Uterus (tissue), 4 donors: ENCODE data around the gene VSTM4. TPM values are rescaled to one million over a fixed set of nuclear protein-coding genes. Genes with fewer than 3 reads are reported as not detected.

ENCODE experiments used
- DNase-seq, 2 donors: peaks; one replicate each; pipeline ENCODE4 v3.0.0-alpha.2; 2019 to 2020
- H3K27ac ChIP-seq, 2 donors: fragments of 200-600 bp; sonication (generic); 1 replicate in 1 of 2; 2 replicates in 1 of 2; pipeline ENCODE4 v1.5.1; 2016 to 2018
- H3K27me3 ChIP-seq, 2 donors: fragments of 200-600 bp; sonication (generic); one replicate each; pipeline ENCODE4 v1.5.1; 2018 to 2019; ENCODE audit warnings: control low read depth in 1 of 2
- H3K36me3 ChIP-seq, 2 donors: fragments of 200-600 bp; sonication (generic); one replicate each; pipeline ENCODE4 v1.5.1; 2019; ENCODE audit warnings: control low read depth in 1 of 2
- H3K4me1 ChIP-seq, 2 donors: fragments of 200-600 bp; sonication (generic); one replicate each; pipeline ENCODE4 v1.5.1; 2018 to 2019; ENCODE audit warnings: control low read depth in 1 of 2
- H3K4me3 ChIP-seq, 2 donors: fragments of 200-600 bp; sonication (generic); 1 replicate in 1 of 2; 2 replicates in 1 of 2; pipeline ENCODE4 v1.5.1; 2018 to 2019; ENCODE audit warnings: mild to moderate bottlenecking in 1 of 2
- H3K9me3 ChIP-seq, 2 donors: fragments of 200-600 bp; sonication (generic); one replicate each; pipeline ENCODE4 v1.5.1; 2019; ENCODE audit warnings: control low read depth in 1 of 2
- POLR2A ChIP-seq, 2 donors: fragments of 450-650 bp; IDR thresholded peaks; one replicate each; pipeline ENCODE4 v1.6.1; 2016; ENCODE audit warnings: antibody characterized with exemption in 2 of 2, mild to moderate bottlenecking in 1 of 2, moderate library complexity in 1 of 2
- intact Hi-C: fragments of 100-400 bp; cut with DNase I; formaldehyde crosslinking; loops from one replicate; pipeline ENCODE4 v1.15.1; 2023; ENCODE audit warnings: low total_unique reads
- total RNA-seq, 4 donors: library from RNA; depleted of rRNA in 3 of 4; stranded (reverse); fragments of >200 nt in 3 of 4; gene quantifications; one replicate each; pipeline versions ENCODE4 v1.1.0 to v1.2.4, GENCODE V29; 2014 to 2023
- TF ChIP-seq, protein P1 (sequence below), 4 experiments: fragments of 200-600 bp in 2 of 4; fragments of 450-650 bp in 2 of 4; sonication (generic) in 2 of 4; IDR thresholded peaks; one replicate each; pipeline ENCODE4 v1.5.1; 2016 to 2019; ENCODE audit warnings: antibody characterized with exemption in 4 of 4, mild to moderate bottlenecking in 2 of 4, moderate library complexity in 1 of 4
- donor health status: DM: yes; HTN: yes; CAD: no.

The VSTM4 gene
- total RNA-seq, 4 donors from 2014 or later: 10.3 to 46.6 (median 19.3) TPM

DNA sequence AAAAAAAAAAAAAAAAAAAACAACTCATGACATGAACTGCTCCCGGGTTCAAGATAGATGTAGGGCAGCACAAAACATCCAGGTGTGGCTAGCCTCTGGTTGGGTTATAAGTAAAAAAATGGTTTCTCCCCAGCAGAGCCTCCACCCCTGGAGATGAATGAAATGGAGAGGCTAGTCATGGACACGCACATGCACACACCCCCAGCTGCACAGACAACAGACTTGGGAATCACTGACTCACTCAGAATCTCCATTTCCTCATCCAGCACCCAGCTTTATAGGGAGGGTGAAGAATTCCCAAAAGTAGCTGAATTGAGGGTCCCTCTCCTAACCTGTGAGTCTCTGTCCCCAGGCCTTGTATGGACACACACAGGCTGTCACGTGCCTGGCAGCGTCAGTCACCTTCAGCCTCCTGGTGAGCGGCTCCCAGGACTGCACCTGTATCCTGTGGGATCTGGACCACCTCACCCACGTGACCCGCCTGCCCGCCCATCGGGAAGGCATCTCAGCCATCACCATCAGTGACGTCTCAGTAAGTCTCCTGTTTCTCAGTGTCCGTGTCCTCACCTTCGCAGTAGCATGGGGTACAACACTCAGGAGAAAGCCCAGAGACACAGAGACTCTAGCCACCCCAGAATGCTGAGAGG lies 140.7 kb downstream of the VSTM4 start:
- no peak for DNase-seq
- H3K4me3 ChIP-seq: no peak overlapping the region
- intact Hi-C loops: loop anchor here (5.0 kb wide), 1 partner anchor 193 kb away; no protein-coding TSS in a partner anchor
- H3K27ac ChIP-seq: no peak overlapping the region
- H3K36me3 ChIP-seq: no peaks in the 10 kb centered on the region
- TF ChIP-seq, protein P1, sequence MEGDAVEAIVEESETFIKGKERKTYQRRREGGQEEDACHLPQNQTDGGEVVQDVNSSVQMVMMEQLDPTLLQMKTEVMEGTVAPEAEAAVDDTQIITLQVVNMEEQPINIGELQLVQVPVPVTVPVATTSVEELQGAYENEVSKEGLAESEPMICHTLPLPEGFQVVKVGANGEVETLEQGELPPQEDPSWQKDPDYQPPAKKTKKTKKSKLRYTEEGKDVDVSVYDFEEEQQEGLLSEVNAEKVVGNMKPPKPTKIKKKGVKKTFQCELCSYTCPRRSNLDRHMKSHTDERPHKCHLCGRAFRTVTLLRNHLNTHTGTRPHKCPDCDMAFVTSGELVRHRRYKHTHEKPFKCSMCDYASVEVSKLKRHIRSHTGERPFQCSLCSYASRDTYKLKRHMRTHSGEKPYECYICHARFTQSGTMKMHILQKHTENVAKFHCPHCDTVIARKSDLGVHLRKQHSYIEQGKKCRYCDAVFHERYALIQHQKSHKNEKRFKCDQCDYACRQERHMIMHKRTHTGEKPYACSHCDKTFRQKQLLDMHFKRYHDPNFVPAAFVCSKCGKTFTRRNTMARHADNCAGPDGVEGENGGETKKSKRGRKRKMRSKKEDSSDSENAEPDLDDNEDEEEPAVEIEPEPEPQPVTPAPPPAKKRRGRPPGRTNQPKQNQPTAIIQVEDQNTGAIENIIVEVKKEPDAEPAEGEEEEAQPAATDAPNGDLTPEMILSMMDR (IDR thresholded peaks at IDR 0.05): no peak
- no peak for TF ChIP-seq POLR2A (IDR thresholded peaks at IDR 0.05)
- no peaks in the 10 kb centered on the region for H3K27me3 ChIP-seq
- H3K9me3 ChIP-seq: no peaks in the 10 kb centered on the region
- H3K4me1 ChIP-seq: no peaks in the 10 kb centered on the region

DNA sequence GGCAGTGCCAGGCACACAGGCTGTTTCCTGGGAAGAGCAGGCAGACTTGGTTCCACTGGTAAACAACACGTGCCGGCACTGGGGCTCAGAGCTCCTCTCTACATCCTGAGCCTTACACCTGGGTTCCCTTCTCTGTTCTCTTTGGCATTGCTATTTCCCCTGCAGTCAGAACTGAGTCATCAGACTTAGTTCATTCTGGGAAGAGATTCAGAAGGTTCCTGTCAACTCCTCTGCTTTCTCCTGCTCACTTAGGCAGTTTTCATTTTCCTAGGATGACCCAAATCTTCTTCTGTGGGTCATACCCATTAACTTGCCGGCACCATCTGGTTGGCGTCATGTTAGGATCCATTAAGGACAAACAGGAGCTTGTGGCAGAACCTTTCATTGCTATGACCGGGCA lies 142.3 kb downstream of the VSTM4 start:
- no peak for DNase-seq
- no peak for TF ChIP-seq POLR2A (IDR thresholded peaks at IDR 0.05)
- TF ChIP-seq, protein P1 (IDR thresholded peaks at IDR 0.05): no peak
- no peak overlapping the region for H3K27ac ChIP-seq
- H3K9me3 ChIP-seq: no peaks in the 10 kb centered on the region
- no peak overlapping the region for H3K4me3 ChIP-seq
- intact Hi-C loops: no loop called here
- H3K4me1 ChIP-seq: no peaks in the 10 kb centered on the region
- H3K36me3 ChIP-seq: no peaks in the 10 kb centered on the region
- H3K27me3 ChIP-seq: no peaks in the 10 kb centered on the region

DNA sequence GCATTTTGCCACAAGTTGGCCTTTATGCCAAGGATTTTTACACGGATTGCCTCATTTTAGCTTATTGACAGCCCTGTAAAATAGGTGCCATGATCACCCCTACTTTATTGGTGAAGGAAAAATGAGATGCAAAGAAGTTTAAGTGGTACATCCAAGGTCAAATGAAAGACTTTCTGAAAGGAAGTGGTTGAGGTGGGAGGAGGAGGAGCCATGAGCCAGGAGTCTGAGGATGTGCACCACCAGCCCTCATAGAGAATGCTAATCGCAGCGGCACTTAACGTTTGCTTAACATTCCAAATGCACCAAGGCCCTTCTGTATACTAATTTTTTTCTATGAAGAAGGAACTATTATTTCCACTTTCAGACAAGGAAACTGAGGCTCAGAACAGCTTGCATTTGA lies 144.7 kb downstream of the VSTM4 start:
- Histone ChIP-seq H3K27me3 (no peaks in the 10 kb centered on the region), H3K36me3 (no peaks in the 10 kb centered on the region), H3K4me1 (no peaks in the 10 kb centered on the region), H3K4me3 (no peak overlapping the region), H3K9me3 (no peaks in the 10 kb centered on the region), H3K27ac (no peak overlapping the region)
- no peak for TF ChIP-seq POLR2A (IDR thresholded peaks at IDR 0.05)
- TF ChIP-seq, protein P1 (IDR thresholded peaks at IDR 0.05): no peak
- DNase-seq: no peak
- intact Hi-C loops: no loop called here

DNA sequence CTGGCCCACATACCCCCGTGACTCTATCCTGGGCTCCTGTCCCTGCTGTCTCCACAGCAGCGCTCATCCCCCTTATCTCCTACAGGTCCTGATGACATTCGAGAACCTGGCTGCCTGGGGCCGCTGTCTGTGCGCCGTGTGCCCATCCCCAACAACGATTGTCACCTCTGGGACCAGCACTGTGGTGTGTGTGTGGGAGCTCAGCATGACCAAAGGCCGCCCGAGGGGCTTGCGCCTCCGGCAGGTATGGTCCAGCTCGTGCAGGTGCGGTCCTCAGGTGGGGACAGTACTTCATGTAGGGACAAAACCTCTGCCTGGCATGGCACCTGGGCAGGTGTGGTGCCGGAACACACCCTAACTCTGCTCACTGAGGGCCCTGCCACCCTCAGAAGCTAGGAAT lies 145.3 kb downstream of the VSTM4 start:
- H3K4me1 ChIP-seq: no peaks in the 10 kb centered on the region
- no peaks in the 10 kb centered on the region for H3K9me3 ChIP-seq
- no peak for DNase-seq
- no peak overlapping the region for H3K27ac ChIP-seq
- TF ChIP-seq POLR2A (IDR thresholded peaks at IDR 0.05): no peak
- TF ChIP-seq, protein P1 (IDR thresholded peaks at IDR 0.05): no peak
- no peaks in the 10 kb centered on the region for H3K27me3 ChIP-seq
- intact Hi-C loops: no loop called here
- no peaks in the 10 kb centered on the region for H3K36me3 ChIP-seq
- H3K4me3 ChIP-seq: no peak overlapping the region

- H3K9me3 ChIP-seq: no peaks in the 10 kb centered on the region
- no peaks in the 10 kb centered on the region for H3K36me3 ChIP-seq
- intact Hi-C loops: no loop called here
- no peak overlapping the region for H3K27ac ChIP-seq
- H3K4me1 ChIP-seq: no peaks in the 10 kb centered on the region
- TF ChIP-seq, protein P1 (IDR thresholded peaks at IDR 0.05): no peak
- no peak for TF ChIP-seq POLR2A (IDR thresholded peaks at IDR 0.05)
- no peaks in the 10 kb centered on the region for H3K27me3 ChIP-seq
- DNase-seq: no peak
- no peak overlapping the region for H3K4me3 ChIP-seq
Measured at GRCh38 chr10:48968036-48968435, 147.3 kb downstream of the VSTM4 start.
